RCC 7860 (cell line): ENCODE results near the gene HOXD12.

Source experiments
- DNase-seq: peaks from one replicate; pipeline ENCODE4 v3.0.0-alpha.2; 2015; ENCODE audit warnings: low spot score
- FAIRE-seq: peaks from 2 replicates; lab custom pipeline; 2012; peaks lifted over from hg19 to GRCh38; lab: Jason Lieb, UNC

HOXD12 gene

GRCh38 chr2:176092270-176093144, 7.1 kb upstream of the HOXD12 start, which contains the start of gene HOXD13:
Gene HOXD13, plus strand, starts transcription at chr2:176092721. Its CDS starts 170 bp downstream, at chr2:176092891.
- FAIRE-seq (no peak), DNase-seq (no peak)

- no peak for DNase-seq
- no peak for FAIRE-seq
Measured at GRCh38 chr2:176093145-176093897, 6.3 kb upstream of the HOXD12 start.

- FAIRE-seq = no peak
Measured at GRCh38 chr2:176093898-176094249, 5.7 kb upstream of the HOXD12 start.

GRCh38 chr2:176094349-176094748, 5.2 kb upstream of the HOXD12 start:
- FAIRE-seq (no peak), DNase-seq (no peak)

More at GRCh38 chr2:176093898-176094249, 5.7 kb upstream of the HOXD12 start:
- no peak for DNase-seq

GRCh38 chr2:176095421-176095820, 4.2 kb upstream of the HOXD12 start:
- no peak for FAIRE-seq
- DNase-seq = no peak

GRCh38 chr2:176096243-176096985, 3.2 kb upstream of the HOXD12 start:
- no peak for DNase-seq
- FAIRE-seq = no peak

GRCh38 chr2:176096986-176097819, 2.4 kb upstream of the HOXD12 start:
- FAIRE-seq (no peak), DNase-seq (peak; percentile 74)

- no peak for DNase-seq
- no peak for FAIRE-seq
Measured at GRCh38 chr2:176097820-176098365, 1.7 kb upstream of the HOXD12 start.

- DNase-seq (no peak), FAIRE-seq (no peak)
Measured at GRCh38 chr2:176098366-176099158, 1.0 kb upstream of the HOXD12 start.

GRCh38 chr2:176099159-176099727, 352 bp upstream of the HOXD12 start:
- FAIRE-seq (no peak), DNase-seq (no peak)

- DNase-seq (no peak), FAIRE-seq (no peak)
Measured at GRCh38 chr2:176100547-176101140, 1.0 kb downstream of the HOXD12 start.

GRCh38 chr2:176101216-176101830, 1.7 kb downstream of the HOXD12 start:
- FAIRE-seq (no peak), DNase-seq (no peak)

- DNase-seq = no peak
- FAIRE-seq = no peak
Measured at GRCh38 chr2:176101842-176102241, 2.2 kb downstream of the HOXD12 start.

- FAIRE-seq = no peak
- DNase-seq = no peak
Measured at GRCh38 chr2:176102309-176102866, 2.8 kb downstream of the HOXD12 start.

- DNase-seq = no peak
- no peak for FAIRE-seq
Measured at GRCh38 chr2:176103194-176103593, 3.6 kb downstream of the HOXD12 start.

- FAIRE-seq (no peak), DNase-seq (no peak)
Measured at GRCh38 chr2:176103742-176104315, 4.2 kb downstream of the HOXD12 start.

GRCh38 chr2:176104316-176105077, 4.9 kb downstream of the HOXD12 start:
- DNase-seq (peak; percentile 90), FAIRE-seq (peak; percentile 90)
